GM12892 (cell line): ENCODE results near the gene DAGLA.

Experiments used
- DNase-seq: peaks from one replicate; pipeline ENCODE4 v3.0.0; 2011; ENCODE audit not compliant: insufficient read length
- FAIRE-seq: peaks from 2 replicates; lab custom pipeline; 2011; peaks lifted over from hg19 to GRCh38; lab: Jason Lieb, UNC
- POLR2A ChIP-seq: IDR thresholded peaks from 2 replicates; pipeline ENCODE4 v1.6.1; 2011; ENCODE audit warnings: low read depth, low read length, control low read depth
- POLR2AphosphoS5 ChIP-seq: IDR thresholded peaks from 2 replicates; pipeline ENCODE4 v1.6.1; 2011; ENCODE audit warnings: low read depth, low read length, control low read depth
- TAF1 ChIP-seq: IDR thresholded peaks from 2 replicates; pipeline ENCODE4 v1.6.1; 2011; ENCODE audit warnings: low read depth, mild to moderate bottlenecking, control low read depth, low read length, borderline replicate concordance

The DAGLA gene

GRCh38 chr11:61756452-61757212 is 76.4 kb downstream of the DAGLA start:
- peak; percentile 65 for DNase-seq
- no peak for TF ChIP-seq TAF1
- peak; percentile 45; the same call in 1 of the 2 replicates for TF ChIP-seq POLR2A
- FAIRE-seq: peak; percentile 95

GRCh38 chr11:61757213-61757862 is 77.1 kb downstream of the DAGLA start:
- TF ChIP-seq POLR2AphosphoS5 (no peak), TAF1 (no peak), POLR2A (no peak)
- DNase-seq: no peak
- no peak for FAIRE-seq

- TF ChIP-seq TAF1: no peak
- no peak for TF ChIP-seq POLR2A
- no peak for TF ChIP-seq POLR2AphosphoS5
- no peak for FAIRE-seq
- no peak for DNase-seq
These were observed 80.8 kb downstream of the DAGLA start for GRCh38 chr11:61760946-61761345.

GRCh38 chr11:61761440-61762222 is 81.4 kb downstream of the DAGLA start:
- DNase-seq (no peak), FAIRE-seq (no peak)
- TF ChIP-seq POLR2AphosphoS5 (no peak), POLR2A (no peak), TAF1 (no peak)

- DNase-seq (no peak), FAIRE-seq (no peak)
- TF ChIP-seq POLR2AphosphoS5 (no peak), TAF1 (no peak), POLR2A (no peak)
These were observed 82.0 kb downstream of the DAGLA start for GRCh38 chr11:61762223-61762615.

- DNase-seq: no peak
- no peak for FAIRE-seq
- no peak for TF ChIP-seq POLR2A
- no peak for TF ChIP-seq POLR2AphosphoS5
- no peak for TF ChIP-seq TAF1
These were observed 82.6 kb downstream of the DAGLA start for GRCh38 chr11:61762798-61763197.

- TF ChIP-seq POLR2A: no peak
- TF ChIP-seq TAF1: no peak
- TF ChIP-seq POLR2AphosphoS5: no peak
- FAIRE-seq: no peak
- DNase-seq: no peak
These were observed 83.9 kb downstream of the DAGLA start for GRCh38 chr11:61763930-61764605.

GRCh38 chr11:61764606-61765260 is 84.5 kb downstream of the DAGLA start:
- no peak for DNase-seq
- no peak for TF ChIP-seq POLR2AphosphoS5
- TF ChIP-seq POLR2A: no peak
- TF ChIP-seq TAF1: no peak
- FAIRE-seq: no peak

- no peak for FAIRE-seq
- TF ChIP-seq POLR2AphosphoS5 (no peak), TAF1 (no peak), POLR2A (no peak)
- DNase-seq: no peak
These were observed 85.5 kb downstream of the DAGLA start for GRCh38 chr11:61765550-61766253.

- FAIRE-seq: no peak
- no peak for DNase-seq
- TF ChIP-seq POLR2AphosphoS5 (no peak), TAF1 (no peak), POLR2A (no peak)
These were observed 86.2 kb downstream of the DAGLA start for GRCh38 chr11:61766353-61766841.

GRCh38 chr11:61768376-61769076 is 88.3 kb downstream of the DAGLA start:
- TF ChIP-seq TAF1 (no peak), POLR2AphosphoS5 (no peak), POLR2A (no peak)
- FAIRE-seq (peak; percentile 53), DNase-seq (no peak)
